Astrocyte of the hippocampus (primary cell): ENCODE data around the gene SPAG9.

Experiments
- DNase-seq: peaks from one replicate; pipeline ENCODE4 v3.0.0; 2011; ENCODE audit warnings: low read depth, low spot score

The SPAG9 gene

GRCh38 chr17:50918071-50918932 is 202.4 kb downstream of the SPAG9 start:
- no peak for DNase-seq

- DNase-seq = no peak
Observed at GRCh38 chr17:50917418-50917743, 203.3 kb downstream of the SPAG9 start.

GRCh38 chr17:50916708-50917417 is 203.8 kb downstream of the SPAG9 start:
- DNase-seq = no peak

GRCh38 chr17:50916026-50916707 is 204.5 kb downstream of the SPAG9 start:
- DNase-seq = no peak

GRCh38 chr17:50914505-50915063 is 206.1 kb downstream of the SPAG9 start:
- no peak for DNase-seq

- DNase-seq = no peak
Observed at GRCh38 chr17:50913120-50913519, 207.5 kb downstream of the SPAG9 start.
